Thyroid gland (tissue), 4 donors: ENCODE measurements around the gene ATXN1.
"Not testable (repeated sequence)": the region's sequence is repeated elsewhere in the genome, so short reads cannot be mapped to it uniquely, and the experiment has no call there.

Experiments
- POLR2A ChIP-seq, 2 donors: fragments of 450-650 bp; IDR thresholded peaks; one replicate each; pipeline ENCODE4 v1.6.1; 2017; ENCODE audit warnings: antibody characterized with exemption in 2 of 2, mild to moderate bottlenecking in 2 of 2, moderate library complexity in 1 of 2
- TF ChIP-seq, protein P1 (sequence below), 6 experiments: fragments of 200-600 bp in 3 of 6; fragments of 450-650 bp in 3 of 6; sonication (generic) in 3 of 6; IDR thresholded peaks; one replicate each; pipeline ENCODE4 v1.5.1; 2016 to 2019; ENCODE audit warnings: antibody characterized with exemption in 6 of 6, mild to moderate bottlenecking in 2 of 6, inconsistent platforms in 1 of 6, moderate library complexity in 1 of 6

DNA sequence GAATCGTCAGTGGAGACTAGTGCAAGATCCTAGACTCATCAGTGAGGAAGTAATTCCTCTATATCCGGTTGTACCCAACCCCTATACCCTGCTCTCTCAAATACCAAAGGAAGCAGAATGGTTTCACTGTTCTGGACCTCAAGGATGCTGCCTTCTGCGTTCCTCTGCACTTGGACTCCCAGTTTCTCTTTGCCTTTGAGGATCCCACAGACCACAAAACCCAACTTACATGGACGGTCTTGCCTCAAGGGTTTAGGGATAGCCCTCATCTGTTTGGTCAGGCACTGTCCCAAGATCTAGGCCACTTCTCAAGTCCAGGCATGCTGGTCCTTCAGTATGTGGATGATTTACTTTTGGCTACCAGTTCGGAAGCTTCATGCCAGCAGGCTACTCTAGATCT lies 301.8 kb downstream of the ATXN1 start:
- TF ChIP-seq, protein P1, sequence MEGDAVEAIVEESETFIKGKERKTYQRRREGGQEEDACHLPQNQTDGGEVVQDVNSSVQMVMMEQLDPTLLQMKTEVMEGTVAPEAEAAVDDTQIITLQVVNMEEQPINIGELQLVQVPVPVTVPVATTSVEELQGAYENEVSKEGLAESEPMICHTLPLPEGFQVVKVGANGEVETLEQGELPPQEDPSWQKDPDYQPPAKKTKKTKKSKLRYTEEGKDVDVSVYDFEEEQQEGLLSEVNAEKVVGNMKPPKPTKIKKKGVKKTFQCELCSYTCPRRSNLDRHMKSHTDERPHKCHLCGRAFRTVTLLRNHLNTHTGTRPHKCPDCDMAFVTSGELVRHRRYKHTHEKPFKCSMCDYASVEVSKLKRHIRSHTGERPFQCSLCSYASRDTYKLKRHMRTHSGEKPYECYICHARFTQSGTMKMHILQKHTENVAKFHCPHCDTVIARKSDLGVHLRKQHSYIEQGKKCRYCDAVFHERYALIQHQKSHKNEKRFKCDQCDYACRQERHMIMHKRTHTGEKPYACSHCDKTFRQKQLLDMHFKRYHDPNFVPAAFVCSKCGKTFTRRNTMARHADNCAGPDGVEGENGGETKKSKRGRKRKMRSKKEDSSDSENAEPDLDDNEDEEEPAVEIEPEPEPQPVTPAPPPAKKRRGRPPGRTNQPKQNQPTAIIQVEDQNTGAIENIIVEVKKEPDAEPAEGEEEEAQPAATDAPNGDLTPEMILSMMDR (IDR thresholded peaks at IDR 0.05) = not testable (repeated sequence)
- not testable (repeated sequence) for TF ChIP-seq POLR2A (IDR thresholded peaks at IDR 0.05)
